Pancreas (tissue), 10 donors: Measurements from ENCODE around the gene KLF16. TPM values are rescaled to one million over a fixed set of nuclear protein-coding genes. Genes with fewer than 3 reads are reported as not detected.

Source experiments
- ATAC-seq, 4 donors: fragments of 200-7000 bp; cut with Tn5 transposase; one replicate each; pipeline versions ENCODE4 v1.8.0 to v1.9.1; 2020; ENCODE audit warnings: mild to moderate bottlenecking in 4 of 4, moderate library complexity in 4 of 4
- DNase-seq, 6 donors: peaks; one replicate each; pipeline ENCODE4 v3.0.0-alpha.2; 2020
- FAIRE-seq: peaks from 2 replicates; lab custom pipeline; 2012; peaks lifted over from hg19 to GRCh38; lab: Jason Lieb, UNC
- H3K27ac ChIP-seq, 4 donors: fragments of 200-600 bp; sonication (generic); 1 replicate in 3 of 4; 2 replicates in 1 of 4; pipeline versions ENCODE4 v1.5.0 to v1.8.0; 2020
- H3K27me3 ChIP-seq, 4 donors: fragments of 200-600 bp; one replicate each; pipeline ENCODE4 v1.8.0; 2021
- H3K36me3 ChIP-seq, 3 donors: fragments of 200-600 bp; sonication (generic) in 1 of 3; one replicate each; pipeline versions ENCODE4 v1.5.0 to v1.8.0; 2020 to 2021
- H3K4me1 ChIP-seq, 3 donors: fragments of 200-600 bp; one replicate each; pipeline ENCODE4 v1.8.0; 2021
- H3K4me3 ChIP-seq, 4 donors: fragments of 200-600 bp; sonication (generic) in 2 of 4; one replicate each; pipeline versions ENCODE4 v1.5.0 to v1.8.0; 2020 to 2021
- H3K9me3 ChIP-seq, 4 donors: fragments of 200-600 bp; one replicate each; pipeline ENCODE4 v1.8.0; 2021
- WGBS, 2 donors: extraction: QIAGEN DNeasy Blood & Tissue Kit; methylation state at CpG; one replicate each; pipeline ENCODE4 v1.1.7; 2013; 5-methylcytosine and 5-hydroxymethylcytosine counted together
- intact Hi-C, 3 donors: fragments of 100-400 bp; cut with DNase I; formaldehyde crosslinking; loops; one replicate each; pipeline versions ENCODE4 v1.11.1 to v1.14.2; 2022
- polyA plus RNA-seq, 2 donors: library from polyadenylated mRNA; stranded (reverse); fragments of 200-250 nt; gene quantifications; one replicate each; pipeline ENCODE4 v1.2.3, GENCODE V29; 2013
- total RNA-seq, 6 donors: library from RNA; stranded (reverse); fragmentation: NEBNext Ultra II Directional in 4 of 6; extraction: Animal tissue kit (Norgen Biotek cat#: 25700) in 4 of 6; gene quantifications; one replicate each; pipeline versions ENCODE4 v1.2.1 to v1.2.4, GENCODE V29; 2021 to 2023
- TF ChIP-seq, protein P1 (sequence below), 4 donors: fragments of 200-600 bp; sonication (generic) in 3 of 4; IDR thresholded peaks; one replicate each; pipeline versions ENCODE4 v1.5.0 to v1.8.0; 2021; ENCODE audit warnings: antibody characterized with exemption in 4 of 4
- donor health status: healthy with polysubstance abuse.
- donor health status: DM: no; HTN: no; CAD: no; lungs with moderate emphysema.
- donor health status: DM: no; HTN: no; CAD: no.
- donor health status: control.
- donor health status: control.
- donor health status: Bipolar disorder and iron deficiency.
- donor health status: DM: yes; HTN: yes; CAD: no.
- donor health status: DM: no; HTN: no; CAD: no.
- donor health status: DM: no; HTN: no; CAD: no.
- donor health status: DM: yes; HTN: yes; CAD: no.

The KLF16 gene
- total and polyA plus RNA-seq, 8 donors = 4.3 to 10.4 (median 7.5) TPM

DNA sequence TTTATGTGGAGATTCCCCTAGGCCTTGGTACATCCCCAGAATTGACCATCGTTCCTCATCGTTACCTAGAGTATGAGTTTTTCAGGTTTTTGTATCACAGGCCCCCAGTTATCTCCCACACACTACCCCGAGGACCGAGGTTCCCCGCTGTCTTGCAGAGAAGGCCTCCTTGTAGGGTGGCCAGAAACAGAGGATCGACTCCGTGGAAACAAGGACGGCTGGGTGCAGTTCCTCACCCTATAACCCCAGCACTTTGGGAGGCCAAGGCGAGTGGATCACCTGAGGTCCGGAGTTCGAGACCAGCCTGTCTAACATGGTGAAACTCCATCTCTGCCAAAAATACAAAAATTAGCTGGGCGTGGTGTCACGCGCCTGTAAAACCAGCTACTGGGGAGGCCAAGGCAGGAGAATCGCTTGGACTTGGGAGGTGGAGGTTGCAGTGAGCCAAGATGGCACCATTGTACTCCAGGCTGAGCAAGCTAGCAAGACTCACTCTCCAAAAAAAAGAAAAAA lies 42.5 kb upstream of the KLF16 start:
- H3K27me3 ChIP-seq = no peaks in the 10 kb centered on the region
- no peaks in the 10 kb centered on the region for H3K36me3 ChIP-seq
- intact Hi-C loops = no loop called here
- DNase-seq (peak in 1 of 6 donors; percentile 39), FAIRE-seq (no peak), ATAC-seq (no peak)
- TF ChIP-seq, protein P1, sequence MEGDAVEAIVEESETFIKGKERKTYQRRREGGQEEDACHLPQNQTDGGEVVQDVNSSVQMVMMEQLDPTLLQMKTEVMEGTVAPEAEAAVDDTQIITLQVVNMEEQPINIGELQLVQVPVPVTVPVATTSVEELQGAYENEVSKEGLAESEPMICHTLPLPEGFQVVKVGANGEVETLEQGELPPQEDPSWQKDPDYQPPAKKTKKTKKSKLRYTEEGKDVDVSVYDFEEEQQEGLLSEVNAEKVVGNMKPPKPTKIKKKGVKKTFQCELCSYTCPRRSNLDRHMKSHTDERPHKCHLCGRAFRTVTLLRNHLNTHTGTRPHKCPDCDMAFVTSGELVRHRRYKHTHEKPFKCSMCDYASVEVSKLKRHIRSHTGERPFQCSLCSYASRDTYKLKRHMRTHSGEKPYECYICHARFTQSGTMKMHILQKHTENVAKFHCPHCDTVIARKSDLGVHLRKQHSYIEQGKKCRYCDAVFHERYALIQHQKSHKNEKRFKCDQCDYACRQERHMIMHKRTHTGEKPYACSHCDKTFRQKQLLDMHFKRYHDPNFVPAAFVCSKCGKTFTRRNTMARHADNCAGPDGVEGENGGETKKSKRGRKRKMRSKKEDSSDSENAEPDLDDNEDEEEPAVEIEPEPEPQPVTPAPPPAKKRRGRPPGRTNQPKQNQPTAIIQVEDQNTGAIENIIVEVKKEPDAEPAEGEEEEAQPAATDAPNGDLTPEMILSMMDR (IDR thresholded peaks at IDR 0.05) = no peak
- 67 to 69% methylated on average over 15 of the region's 15 CpGs for WGBS, 2 donors
- peaks cover 22 to 33% (median 26%) of the 10 kb centered on the region in 3 donors for H3K4me1 ChIP-seq
- H3K9me3 ChIP-seq = no peaks in the 10 kb centered on the region
- peak overlapping the region; percentile 55 to 65 (median 61) for H3K4me3 ChIP-seq
- H3K27ac ChIP-seq = peak overlapping the region; percentile 69 to 94 (median 86)

DNA sequence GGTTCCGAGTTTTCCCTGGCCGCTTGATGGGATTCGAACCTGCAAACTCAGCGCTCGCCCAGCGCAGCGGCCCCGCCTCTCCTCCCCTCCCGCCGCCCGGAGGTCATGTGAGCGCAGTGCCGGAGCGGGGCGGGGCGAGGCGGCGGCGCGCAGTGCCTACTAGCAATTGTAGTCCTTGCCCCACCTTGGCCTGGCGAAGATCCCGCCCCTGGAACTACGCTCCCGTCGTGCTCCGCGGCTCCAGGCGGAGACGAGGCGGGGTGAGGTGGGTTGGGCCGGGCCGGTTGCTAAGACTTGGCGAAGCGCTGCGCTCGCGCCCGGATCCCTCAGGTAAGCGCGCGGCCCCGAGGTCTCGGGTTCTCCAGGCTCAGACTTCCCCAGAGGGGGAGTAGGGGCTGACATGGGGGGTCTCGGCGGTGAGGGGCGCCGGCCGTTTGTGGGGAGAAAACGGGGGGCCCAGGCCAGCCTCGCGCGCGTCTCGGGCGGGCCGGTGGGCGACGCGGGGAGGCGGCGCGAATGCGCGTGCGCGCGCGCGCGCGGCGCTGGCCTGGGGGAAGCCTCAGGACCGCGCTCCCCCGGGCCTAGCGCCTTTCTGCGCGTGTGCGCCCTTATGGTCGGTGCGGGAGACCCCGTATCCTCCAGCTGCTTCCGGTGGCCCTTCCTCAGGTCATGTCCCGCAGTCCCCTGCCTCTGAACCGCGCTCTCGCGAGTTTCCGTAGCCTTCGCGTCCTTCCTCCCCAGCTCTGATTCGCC lies 41.9 kb upstream of the KLF16 start, which contains the start of the genes ADAT3 and SCAMP4:
Gene ADAT3, plus strand, starts transcription at position 290 of the 753 bp plus-strand sequence. CDS start 6,649 bp downstream, outside the sequence.
Gene SCAMP4, plus strand, starts transcription at position 290 of the 753 bp plus-strand sequence. CDS start 9,621 bp downstream, outside the sequence.
- peak within 1 kb of the TSS; percentile 55 to 65 (median 61) for H3K4me3 ChIP-seq
- ATAC-seq = peak; percentile 86 to 93 (median 91)
- no peaks in the 10 kb centered on the region for H3K36me3 ChIP-seq
- 1% methylated on average over 71 to 92 of the region's 92 CpGs for WGBS, 2 donors
- no peaks in the 10 kb centered on the region for H3K9me3 ChIP-seq
- TF ChIP-seq, protein P1 (IDR thresholded peaks at IDR 0.05) = no peak
- peak; percentile 98 to 100 (median 100) for DNase-seq
- peak within 1 kb of the TSS; percentile 69 to 94 (median 86) for H3K27ac ChIP-seq
- intact Hi-C loops = no loop called here
- H3K4me1 ChIP-seq = peaks cover 22 to 33% (median 26%) of the 10 kb centered on the region in 3 donors
- no peaks in the 10 kb centered on the region for H3K27me3 ChIP-seq
- FAIRE-seq = peak; percentile 60

DNA sequence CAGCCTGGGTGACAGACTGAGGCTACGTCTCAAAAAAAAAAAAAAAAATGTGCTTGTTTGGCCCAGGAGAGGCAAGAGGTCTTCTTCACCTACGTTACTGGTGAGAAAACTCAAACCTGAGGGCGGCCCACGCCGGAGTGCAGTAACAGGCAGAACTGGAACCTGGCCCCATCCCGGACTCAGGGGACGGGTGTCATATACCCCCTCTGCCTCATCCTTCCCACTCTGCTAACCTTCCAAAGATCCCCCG lies 41.4 kb upstream of the KLF16 start:
- Histone ChIP-seq H3K27me3 (no peaks in the 10 kb centered on the region), H3K4me1 (peaks cover 22 to 33% (median 26%) of the 10 kb centered on the region in 3 donors), H3K27ac (peak overlapping the region; percentile 69 to 94 (median 86)), H3K9me3 (no peaks in the 10 kb centered on the region), H3K36me3 (no peaks in the 10 kb centered on the region), H3K4me3 (peak overlapping the region in 2 of 4 donors; percentile 59 to 65)
- WGBS, 2 donors = 20 to 28% methylated on average over 8 of the region's 8 CpGs
- TF ChIP-seq, protein P1 (IDR thresholded peaks at IDR 0.05) = no peak
- no peak for DNase-seq
- intact Hi-C loops = no loop called here
- ATAC-seq = no peak
- FAIRE-seq = no peak

DNA sequence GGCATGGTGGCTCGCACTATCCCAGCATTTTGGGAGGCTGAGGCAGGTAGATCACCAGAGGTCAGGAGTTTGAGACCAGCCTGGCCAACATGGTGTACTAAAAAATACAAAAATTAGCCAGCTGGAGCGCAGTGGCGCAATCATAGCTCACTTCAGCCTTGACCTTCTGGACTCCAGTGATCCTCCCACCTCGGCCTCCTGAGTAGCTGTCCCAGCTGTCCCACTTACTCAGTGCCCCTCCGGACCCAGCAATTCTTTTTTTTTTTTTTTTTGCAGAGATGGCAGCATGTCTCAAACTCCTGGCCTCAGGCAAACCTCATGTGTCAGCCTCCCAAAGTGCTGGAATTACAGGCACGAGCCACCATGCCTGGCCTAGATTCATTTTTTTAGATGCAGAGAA lies 39.5 kb upstream of the KLF16 start:
- 75 to 77% methylated on average over 6 of the region's 6 CpGs for WGBS, 2 donors
- H3K27ac ChIP-seq = peak overlapping the region in 2 of 4 donors; percentile 30 to 93
- no peaks in the 10 kb centered on the region for H3K36me3 ChIP-seq

More for the DNA sequence above, 39.5 kb upstream of the KLF16 start:
- ATAC-seq (no peak), DNase-seq (no peak), FAIRE-seq (no peak)
- Histone ChIP-seq H3K27me3 (no peaks in the 10 kb centered on the region), H3K4me1 (peaks cover 14 to 21% (median 16%) of the 10 kb centered on the region in 3 donors), H3K4me3 (no peak overlapping the region), H3K9me3 (no peaks in the 10 kb centered on the region)
- TF ChIP-seq, protein P1 (IDR thresholded peaks at IDR 0.05) = no peak
- intact Hi-C loops = no loop called here
